HG03521 (cell line): Measurements from ENCODE around the gene CHST2.

Experiments
- ATAC-seq: cut with Tn5 transposase; IDR thresholded peaks from one replicate; pipeline ENCODE4 v1.9.1; 2021; ENCODE audit warnings: mild to moderate bottlenecking, moderate library complexity; ENCODE audit not compliant: unreplicated experiment

Gene CHST2

DNA sequence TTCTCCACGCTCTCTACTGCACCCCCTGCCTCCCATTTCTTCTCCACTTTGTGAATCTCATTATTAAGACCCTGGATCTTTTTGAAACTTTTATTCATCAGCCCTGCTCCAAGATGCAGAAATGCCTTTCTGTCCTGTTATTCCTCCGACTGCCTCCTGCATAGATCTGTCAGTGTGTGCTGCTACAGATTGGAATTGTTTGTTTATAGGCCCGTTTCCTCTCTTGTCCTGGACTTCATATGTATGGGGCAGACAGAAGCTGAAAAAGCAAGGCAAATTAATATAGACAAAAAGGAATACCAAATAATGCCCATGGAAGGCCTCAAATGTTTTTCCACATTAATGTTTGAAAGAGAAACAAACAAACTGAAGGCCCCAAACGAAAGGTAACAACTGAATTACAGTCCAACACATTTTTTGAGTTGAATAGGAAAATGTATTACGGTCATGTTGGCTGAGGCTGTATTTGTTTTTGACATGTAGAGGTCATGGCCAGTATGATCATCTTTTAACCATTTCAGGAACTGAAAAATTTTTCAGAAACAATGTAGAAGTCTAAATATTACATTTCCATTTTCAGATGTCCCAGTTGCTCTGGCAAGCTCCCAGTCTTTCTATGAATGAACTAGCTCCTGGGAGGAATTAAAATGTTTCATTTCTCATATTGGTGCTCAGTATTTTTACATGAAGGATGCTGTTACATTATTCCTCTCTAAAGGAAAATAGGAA is 8.8 kb downstream of the CHST2 start:
- no peak for ATAC-seq

GRCh38 chr3:143132246-143132980 is 12.8 kb downstream of the CHST2 start:
- no peak for ATAC-seq

- no peak for ATAC-seq
Observed at GRCh38 chr3:143134471-143134870, 14.9 kb downstream of the CHST2 start.

DNA sequence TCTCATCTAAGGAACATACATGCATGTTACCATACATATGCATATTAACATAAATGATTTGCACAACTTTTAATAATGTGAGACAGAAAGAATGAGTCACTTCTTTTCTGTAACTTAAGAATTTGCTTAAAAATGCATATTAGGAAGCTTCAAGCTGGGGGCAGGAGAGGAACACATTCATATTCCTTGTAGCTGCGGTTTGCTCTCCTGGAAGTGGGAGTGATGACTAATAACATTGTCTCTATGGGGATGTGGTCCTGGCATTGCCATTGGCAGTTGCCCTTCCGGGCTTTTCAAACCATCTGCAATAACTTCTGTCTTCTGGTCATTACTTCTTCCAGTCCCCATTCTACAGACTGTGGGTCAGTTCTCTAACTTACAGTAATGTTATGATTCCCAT is 15.6 kb downstream of the CHST2 start:
- no peak for ATAC-seq

DNA sequence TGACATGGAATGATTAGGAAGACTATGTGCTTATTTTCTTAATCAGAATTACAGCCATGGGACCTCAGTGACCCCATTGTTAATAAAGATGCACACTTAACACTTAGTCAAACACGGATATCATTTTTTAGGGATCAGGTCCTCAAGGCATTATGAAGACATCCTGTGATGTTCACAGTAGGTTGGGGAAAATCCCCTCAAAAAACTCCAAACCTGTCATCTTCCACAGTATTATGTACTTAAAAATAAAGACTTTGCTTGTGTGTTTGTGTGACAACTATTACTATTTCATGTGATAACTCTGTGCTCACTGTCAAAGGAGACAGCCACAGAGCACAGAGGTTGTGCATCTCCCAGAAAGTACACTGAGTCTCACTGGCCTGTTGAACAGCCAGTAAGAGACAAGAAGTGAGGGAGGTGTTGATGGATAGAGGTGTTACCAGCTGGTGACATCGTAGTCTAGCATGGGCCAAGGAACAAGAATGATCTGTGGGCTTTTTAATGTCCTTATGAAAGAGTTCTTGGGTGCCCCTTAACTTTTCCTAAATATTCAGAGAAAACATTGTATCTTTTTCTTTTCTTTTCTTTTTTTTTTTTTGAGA is 18.0 kb downstream of the CHST2 start:
- no peak for ATAC-seq

DNA sequence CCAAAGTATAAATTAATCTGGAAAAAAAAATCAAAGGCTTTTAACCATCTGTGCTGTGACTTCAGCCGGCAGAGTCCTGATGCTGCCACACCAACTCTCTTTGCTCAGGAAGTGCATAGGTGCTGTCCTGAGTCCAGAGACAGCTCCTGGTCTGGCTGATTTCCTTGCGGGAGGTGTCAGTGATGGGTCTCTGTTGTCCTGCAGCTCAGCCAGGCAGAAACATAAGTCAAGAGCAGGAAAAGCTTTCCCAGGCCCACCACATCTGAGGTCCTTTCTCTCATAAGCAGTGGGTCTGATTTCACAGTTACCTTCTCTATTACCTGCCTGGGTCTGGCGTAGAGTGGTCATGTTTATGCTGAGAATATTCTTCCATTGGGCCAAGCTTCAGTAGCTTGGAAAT is 19.4 kb downstream of the CHST2 start:
- no peak for ATAC-seq

- no peak for ATAC-seq
Observed at GRCh38 chr3:143139762-143140161, 20.2 kb downstream of the CHST2 start.

GRCh38 chr3:143140550-143140949 is 21.0 kb downstream of the CHST2 start:
- no peak for ATAC-seq

DNA sequence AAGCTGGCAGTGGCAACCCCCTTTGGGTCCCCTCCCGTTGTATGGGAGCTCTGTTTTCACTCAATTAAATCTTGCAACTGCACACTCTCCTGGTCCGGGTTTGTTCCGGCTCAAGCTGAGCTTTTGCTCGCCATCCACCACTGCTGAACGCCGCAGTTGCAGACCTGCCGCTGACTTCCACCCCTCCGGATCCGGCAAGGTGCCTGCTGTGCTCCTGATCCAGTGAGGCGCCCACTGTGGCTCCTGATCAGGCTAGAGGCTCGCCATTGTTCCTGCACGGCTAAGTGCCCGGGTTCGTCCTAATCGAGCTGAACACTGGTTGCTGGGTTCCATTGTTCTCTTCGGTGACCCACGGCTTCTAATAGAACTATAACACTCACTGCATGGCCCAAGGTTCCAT is 22.8 kb downstream of the CHST2 start:
- ATAC-seq = no peak

GRCh38 chr3:143145906-143146305 is 26.3 kb downstream of the CHST2 start:
- ATAC-seq = no peak

DNA sequence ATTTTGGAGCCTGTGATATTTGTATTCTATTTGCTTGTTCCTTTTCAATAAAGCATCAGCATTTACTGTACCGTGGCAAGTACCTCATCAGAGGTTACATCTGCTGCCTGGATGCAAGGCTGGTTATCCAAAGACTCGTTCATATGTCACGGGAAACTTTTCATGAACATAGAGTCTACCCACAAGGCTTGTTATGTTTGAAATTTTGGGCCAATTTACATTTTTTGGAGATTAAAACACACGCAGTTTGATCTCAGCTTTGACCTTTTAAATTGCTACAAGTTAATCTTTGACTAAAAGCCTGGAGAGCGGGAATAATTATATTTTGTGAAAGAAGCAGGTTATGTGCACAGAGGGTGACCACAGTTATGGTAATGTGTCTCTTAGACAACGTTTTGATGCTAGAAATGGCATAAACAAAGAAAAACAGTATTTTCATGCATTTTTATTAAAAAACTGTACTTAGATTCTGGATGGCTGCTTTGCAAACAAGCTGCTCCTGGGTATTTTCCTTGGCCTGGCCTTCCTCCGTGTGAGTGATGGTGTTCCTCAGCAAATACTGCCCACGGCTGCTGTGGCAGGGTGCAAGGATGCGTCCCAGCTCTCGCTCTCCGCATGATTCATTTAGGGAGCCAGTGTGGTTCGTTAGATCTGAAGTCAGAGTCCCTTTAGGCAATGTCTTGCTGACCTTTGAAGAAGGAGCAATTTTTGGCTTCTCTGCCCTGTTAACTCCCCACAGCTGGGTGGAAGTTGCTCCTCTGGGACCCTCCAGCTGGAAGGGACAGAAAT is 27.1 kb downstream of the CHST2 start:
- ATAC-seq = no peak

DNA sequence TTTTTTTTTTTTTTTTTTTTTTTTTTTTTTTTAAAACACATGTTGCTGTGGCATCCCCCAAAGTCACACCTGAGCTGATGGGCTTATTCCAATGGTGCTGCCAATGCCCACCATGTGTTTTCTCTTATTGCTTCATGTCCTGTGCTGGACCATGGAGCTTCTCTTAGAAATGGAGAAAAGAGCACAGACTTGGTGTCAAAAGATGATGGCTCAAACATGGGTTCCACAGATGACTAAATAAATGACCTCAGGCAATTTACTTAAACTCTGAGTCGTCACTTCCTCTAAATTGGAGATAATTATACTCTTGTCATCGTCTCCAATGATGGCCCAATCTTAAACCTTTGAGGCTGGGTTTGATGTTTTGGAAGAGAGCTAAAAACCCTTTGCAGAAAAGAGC is 28.1 kb downstream of the CHST2 start:
- ATAC-seq = no peak

DNA sequence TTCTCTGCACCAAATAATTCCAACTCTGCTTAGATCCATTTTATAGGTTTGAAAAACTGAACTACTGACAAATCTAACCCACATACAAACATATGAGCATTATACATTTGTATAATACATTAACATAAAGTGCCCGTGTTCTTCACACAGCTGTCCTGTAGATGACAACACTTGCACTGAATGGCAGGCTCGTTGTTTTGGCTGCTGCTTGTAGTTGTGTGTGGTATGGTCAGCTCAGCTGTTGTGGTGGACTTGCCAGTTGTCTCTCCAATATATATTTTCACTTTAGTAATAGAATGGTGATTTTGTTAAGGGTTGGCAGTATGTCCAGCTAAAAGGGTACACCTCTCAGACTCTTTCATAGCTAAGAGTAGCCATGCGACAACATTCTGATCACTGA is 30.5 kb downstream of the CHST2 start:
- no peak for ATAC-seq

DNA sequence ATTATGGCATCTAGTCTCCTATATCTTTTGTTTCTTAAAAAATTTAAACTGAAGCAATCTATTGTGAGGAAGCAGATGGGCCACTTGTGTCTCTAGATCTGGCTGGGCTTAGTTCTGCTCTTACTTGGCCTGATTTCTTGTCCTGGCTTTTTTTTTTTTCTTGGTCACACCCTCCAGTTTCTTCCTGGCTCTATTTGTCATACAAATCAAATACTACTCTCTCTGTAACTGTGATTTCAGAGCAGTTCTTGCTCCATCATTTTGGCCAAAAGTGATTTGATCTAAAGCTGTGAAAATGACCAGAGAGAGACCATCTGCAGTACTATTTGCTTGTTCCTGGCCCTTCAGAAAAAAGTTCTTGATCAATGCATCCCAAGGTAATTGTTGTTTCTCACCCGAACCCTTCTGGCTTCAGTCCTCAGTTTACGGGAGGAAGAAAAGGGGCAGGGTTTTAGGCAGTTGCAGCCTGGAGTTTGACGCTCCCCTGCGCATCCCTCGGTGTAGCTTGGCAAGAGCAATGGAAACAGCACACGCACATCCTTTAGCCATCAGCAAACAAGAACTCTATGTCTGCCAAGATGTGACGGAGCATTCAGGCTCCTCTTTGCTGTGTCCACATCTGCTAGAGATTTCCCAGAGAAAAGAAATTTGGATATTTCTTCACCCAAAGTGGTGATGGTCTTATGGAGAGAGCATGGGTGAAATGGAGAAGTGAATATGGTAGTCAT is 31.6 kb downstream of the CHST2 start:
- no peak for ATAC-seq

GRCh38 chr3:143152043-143152442 is 32.5 kb downstream of the CHST2 start:
- no peak for ATAC-seq

DNA sequence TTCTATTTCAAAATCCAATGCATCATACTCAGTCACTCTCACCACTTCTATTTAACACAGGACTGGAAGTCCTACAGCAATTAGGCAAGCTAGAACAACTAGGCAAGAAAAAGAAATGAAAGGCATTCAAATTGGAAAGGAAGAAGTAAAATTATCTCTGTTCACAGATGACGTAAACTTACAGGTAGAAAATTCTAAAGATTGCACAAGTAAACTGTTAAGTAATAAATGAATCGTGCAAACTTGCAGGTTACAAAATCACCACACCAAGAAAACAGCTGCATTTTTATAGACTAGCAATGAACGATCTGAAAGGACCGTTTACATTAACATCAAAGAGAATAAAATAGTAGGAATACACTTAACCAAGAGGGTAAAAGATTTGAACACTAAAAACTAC is 36.2 kb downstream of the CHST2 start:
- no peak for ATAC-seq

- ATAC-seq = peak; percentile 64
Observed at GRCh38 chr3:143158014-143158988, 38.7 kb downstream of the CHST2 start.

- no peak for ATAC-seq
Observed at GRCh38 chr3:143160437-143160836, 40.9 kb downstream of the CHST2 start.

DNA sequence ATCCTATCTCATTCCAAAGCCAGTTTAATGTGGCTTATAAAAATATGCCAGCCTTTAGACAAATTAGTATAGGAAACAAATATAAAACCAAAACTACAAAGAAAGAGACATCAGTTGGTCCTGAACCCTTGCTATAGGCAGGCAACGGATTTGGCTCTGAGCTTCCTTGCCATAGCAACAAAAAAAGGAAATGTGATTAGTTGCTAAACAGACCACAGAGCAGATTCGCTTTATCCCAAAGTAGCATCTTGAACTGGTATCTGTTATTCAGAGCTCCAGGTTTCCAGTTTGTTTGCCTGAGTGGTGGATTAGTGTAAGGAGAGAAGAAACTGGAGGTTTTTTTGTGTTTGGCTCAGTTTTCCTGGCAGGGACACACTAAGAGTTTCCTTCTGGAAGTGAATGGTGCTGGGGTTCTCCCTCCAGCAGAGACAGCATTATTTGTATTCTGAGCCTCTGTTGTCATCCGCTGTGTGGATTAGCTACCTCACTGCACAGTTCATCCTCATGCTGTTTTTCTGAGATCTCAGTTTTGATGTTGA is 44.1 kb downstream of the CHST2 start:
- no peak for ATAC-seq
